Right lobe of liver (tissue), 6 donors: ENCODE results near the gene C3orf80. TPM values are rescaled to one million over a fixed set of nuclear protein-coding genes. Genes with fewer than 3 reads are reported as not detected.

Experiments used
- ATAC-seq, 4 donors: fragments of 200-7000 bp; cut with Tn5 transposase; one replicate each; pipeline ENCODE4 v1.9.1; 2020; ENCODE audit warnings: mild to moderate bottlenecking in 4 of 4, moderate library complexity in 4 of 4
- DNase-seq, 3 donors: peaks; one replicate each; pipeline ENCODE4 v3.0.0-alpha.2; 2020
- H3K27ac ChIP-seq, 3 donors: fragments of 200-600 bp; one replicate each; pipeline ENCODE4 v1.8.0; 2022
- H3K27me3 ChIP-seq, 2 donors: fragments of 200-600 bp; one replicate each; pipeline ENCODE4 v1.8.0; 2022
- H3K36me3 ChIP-seq, 4 donors: fragments of 200-600 bp; sonication (generic) in 1 of 4; one replicate each; pipeline versions ENCODE4 v1.5.1 to v1.8.0; 2017 to 2022; ENCODE audit warnings: control low read depth in 1 of 4
- H3K4me1 ChIP-seq, 4 donors: fragments of 200-600 bp; sonication (generic) in 1 of 4; one replicate each; pipeline versions ENCODE4 v1.5.1 to v1.8.0; 2017 to 2022; ENCODE audit warnings: control low read depth in 1 of 4
- H3K4me3 ChIP-seq, 3 donors: fragments of 200-600 bp; one replicate each; pipeline ENCODE4 v1.8.0; 2022
- H3K9me3 ChIP-seq, 4 donors: fragments of 200-600 bp; sonication (generic) in 1 of 4; one replicate each; pipeline versions ENCODE4 v1.5.1 to v1.8.0; 2017 to 2022; ENCODE audit warnings: control low read depth in 1 of 4
- POLR2A ChIP-seq: fragments of 450-650 bp; IDR thresholded peaks from one replicate; pipeline ENCODE4 v1.6.1; 2017; ENCODE audit warnings: antibody characterized with exemption, mild to moderate bottlenecking
- WGBS: methylation state at CpG from one replicate; pipeline ENCODE4 v1.1.6; 2018; ENCODE audit warnings: low coverage, low lambda C conversion rate; ENCODE audit not compliant: insufficient coverage; ENCODE audit errors: missing lambda C conversion rate; 5-methylcytosine and 5-hydroxymethylcytosine counted together
- intact Hi-C, 2 donors: fragments of 100-400 bp; cut with DNase I; formaldehyde crosslinking; loops; one replicate each; pipeline versions ENCODE4 v1.11.2 to v1.14.1; 2022
- total RNA-seq, 6 experiments: library from RNA; depleted of rRNA in 2 of 6; stranded (reverse); fragments of >200 nt in 2 of 6; fragmentation: NEBNext Ultra II Directional in 3 of 6; extraction: Animal tissue kit (Norgen Biotek cat#: 25700) in 3 of 6; gene quantifications; one replicate each; pipeline versions ENCODE4 v1.1.0 to v1.2.4, GENCODE V29; 2016 to 2023
- TF ChIP-seq, protein P1 (sequence below), 4 donors: fragments of 200-600 bp in 3 of 4; fragments of 450-650 bp in 1 of 4; IDR thresholded peaks; one replicate each; pipeline versions ENCODE4 v1.5.1 to v1.8.0; 2016 to 2022; ENCODE audit warnings: antibody characterized with exemption in 4 of 4, mild to moderate bottlenecking in 2 of 4
- donor health status: DM: no; HTN: yes; CAD: no.
- donor health status: DM: no; HTN: no; CAD: no.
- donor health status: DM: no; HTN: no; CAD: no.
- donor health status: DM: no; HTN: yes; CAD: no.
- donor health status: DM: no; HTN: yes; CAD: no.

The C3orf80 gene
- total RNA-seq, 6 experiments from 2014 or later, result 0.07 to 1.2 (median 0.88) TPM; not detected in 1

DNA sequence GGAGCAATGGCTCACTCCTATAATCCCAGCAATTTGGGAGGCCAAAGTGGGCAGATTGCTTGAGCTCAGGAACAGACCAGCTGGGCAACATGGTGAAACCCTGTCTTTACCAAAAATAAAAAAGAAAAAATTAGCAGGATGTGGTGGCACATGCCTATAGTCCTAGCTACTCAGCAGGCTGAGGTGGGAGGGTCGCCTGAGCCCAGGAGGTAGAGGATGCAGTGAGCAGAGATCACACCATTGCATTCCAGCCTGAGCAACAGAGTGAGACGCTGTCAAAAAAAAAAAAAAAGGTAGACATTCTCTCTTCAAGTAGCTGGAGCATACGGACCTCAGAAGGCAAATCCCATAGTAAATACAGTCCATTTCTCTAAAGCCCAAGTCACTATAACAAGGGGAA, 7.1 kb upstream of the C3orf80 start:
- no peaks in the 10 kb centered on the region for H3K9me3 ChIP-seq
- TF ChIP-seq, protein P1, sequence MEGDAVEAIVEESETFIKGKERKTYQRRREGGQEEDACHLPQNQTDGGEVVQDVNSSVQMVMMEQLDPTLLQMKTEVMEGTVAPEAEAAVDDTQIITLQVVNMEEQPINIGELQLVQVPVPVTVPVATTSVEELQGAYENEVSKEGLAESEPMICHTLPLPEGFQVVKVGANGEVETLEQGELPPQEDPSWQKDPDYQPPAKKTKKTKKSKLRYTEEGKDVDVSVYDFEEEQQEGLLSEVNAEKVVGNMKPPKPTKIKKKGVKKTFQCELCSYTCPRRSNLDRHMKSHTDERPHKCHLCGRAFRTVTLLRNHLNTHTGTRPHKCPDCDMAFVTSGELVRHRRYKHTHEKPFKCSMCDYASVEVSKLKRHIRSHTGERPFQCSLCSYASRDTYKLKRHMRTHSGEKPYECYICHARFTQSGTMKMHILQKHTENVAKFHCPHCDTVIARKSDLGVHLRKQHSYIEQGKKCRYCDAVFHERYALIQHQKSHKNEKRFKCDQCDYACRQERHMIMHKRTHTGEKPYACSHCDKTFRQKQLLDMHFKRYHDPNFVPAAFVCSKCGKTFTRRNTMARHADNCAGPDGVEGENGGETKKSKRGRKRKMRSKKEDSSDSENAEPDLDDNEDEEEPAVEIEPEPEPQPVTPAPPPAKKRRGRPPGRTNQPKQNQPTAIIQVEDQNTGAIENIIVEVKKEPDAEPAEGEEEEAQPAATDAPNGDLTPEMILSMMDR (IDR thresholded peaks at IDR 0.05), result no peak
- no peak for TF ChIP-seq POLR2A
- H3K4me3 ChIP-seq, result no peak overlapping the region
- WGBS, result 49% methylated on average over 3 of the region's 3 CpGs
- intact Hi-C loops, result no loop called here
- no peaks in the 10 kb centered on the region for H3K36me3 ChIP-seq
- H3K27me3 ChIP-seq, result no peaks in the 10 kb centered on the region
- H3K4me1 ChIP-seq, result no peaks in the 10 kb centered on the region
- DNase-seq (no peak), ATAC-seq (no peak)
- no peak overlapping the region for H3K27ac ChIP-seq

DNA sequence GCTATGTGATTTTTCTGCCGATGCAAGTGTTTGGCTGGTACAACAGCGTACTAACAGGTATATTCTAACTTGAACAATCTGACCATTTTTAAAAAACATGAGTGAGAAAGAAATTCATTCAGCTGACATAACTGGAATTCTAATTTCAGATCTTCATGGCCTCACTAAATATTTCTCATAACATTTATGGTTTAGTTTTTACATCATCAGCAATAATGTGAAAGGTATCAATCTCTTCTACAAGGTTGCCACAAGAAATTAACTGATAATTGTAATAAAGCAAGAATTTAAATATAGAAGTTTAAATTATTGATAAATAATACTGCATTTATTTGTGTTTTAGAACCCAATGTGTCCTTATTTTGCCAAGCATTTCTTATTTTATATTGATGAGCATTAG, 5.2 kb upstream of the C3orf80 start:
- Histone ChIP-seq H3K4me3 (no peak overlapping the region), H3K27ac (no peak overlapping the region), H3K4me1 (peaks cover 0 to 2% (median 0%) of the 10 kb centered on the region in 4 donors), H3K36me3 (no peaks in the 10 kb centered on the region), H3K9me3 (no peaks in the 10 kb centered on the region), H3K27me3 (no peaks in the 10 kb centered on the region)
- intact Hi-C loops, result no loop called here
- ATAC-seq (no peak), DNase-seq (no peak)
- WGBS, result 93% methylated on average over 2 of the region's 2 CpGs
- TF ChIP-seq, protein P1 (IDR thresholded peaks at IDR 0.05), result no peak
- TF ChIP-seq POLR2A, result no peak

DNA sequence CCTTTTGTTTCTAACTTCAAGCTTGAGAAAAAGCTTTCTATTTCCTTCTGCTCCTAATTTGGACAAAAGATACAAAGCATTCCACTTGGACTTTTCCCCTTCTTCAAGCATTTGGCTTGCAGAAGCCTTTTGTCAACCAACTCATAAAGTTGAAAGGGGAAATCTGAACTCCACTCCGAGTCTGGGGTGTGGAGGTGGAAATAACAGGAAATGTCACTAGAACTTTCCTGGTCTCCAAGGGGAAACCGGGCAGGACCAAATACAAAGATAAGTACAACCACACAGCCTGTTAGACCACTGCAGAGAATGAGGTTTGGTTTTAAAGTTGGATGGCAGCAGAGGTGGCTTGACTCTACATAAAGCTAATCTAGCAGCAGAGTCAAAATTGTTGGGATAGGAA, 4.2 kb upstream of the C3orf80 start:
- H3K4me1 ChIP-seq, result peaks cover 0 to 9% (median 0%) of the 10 kb centered on the region in 4 donors
- 40% methylated on average over 2 of the region's 2 CpGs for WGBS
- DNase-seq (no peak), ATAC-seq (no peak)
- H3K27me3 ChIP-seq, result no peaks in the 10 kb centered on the region
- intact Hi-C loops, result no loop called here
- H3K27ac ChIP-seq, result no peak overlapping the region
- TF ChIP-seq POLR2A, result no peak
- TF ChIP-seq, protein P1 (IDR thresholded peaks at IDR 0.05), result no peak
- no peak overlapping the region for H3K4me3 ChIP-seq
- no peaks in the 10 kb centered on the region for H3K9me3 ChIP-seq
- no peaks in the 10 kb centered on the region for H3K36me3 ChIP-seq

DNA sequence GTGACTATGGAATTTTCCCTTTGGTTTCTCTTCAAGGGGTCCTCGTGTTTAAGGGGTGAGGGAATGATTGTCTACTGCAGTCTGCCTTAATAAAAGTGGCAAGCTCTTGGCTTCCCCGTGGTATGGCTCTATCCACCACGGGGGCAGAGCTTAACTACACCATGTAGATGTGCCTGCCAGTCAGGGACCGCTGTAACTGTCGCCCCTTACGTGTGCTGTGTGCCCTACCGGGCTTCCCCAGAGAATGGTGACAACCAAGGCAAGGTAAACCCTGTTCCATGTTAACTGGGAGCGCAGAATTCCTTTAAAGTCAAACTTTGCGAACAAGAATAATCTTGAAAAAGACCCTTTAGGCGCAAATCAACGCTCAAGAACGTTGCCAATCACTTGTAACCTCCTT, 966 bp upstream of the C3orf80 start:
- no peaks in the 10 kb centered on the region for H3K36me3 ChIP-seq
- peaks cover 0 to 17% (median 2%) of the 10 kb centered on the region in 4 donors for H3K4me1 ChIP-seq
- no peak overlapping the region for H3K27ac ChIP-seq
- 18% methylated on average over 12 of the region's 12 CpGs for WGBS
- intact Hi-C loops, result no loop called here
- no peak for ATAC-seq
- H3K27me3 ChIP-seq, result peaks cover 0 to 5% of the 10 kb centered on the region in 2 donors
- TF ChIP-seq, protein P1 (IDR thresholded peaks at IDR 0.05), result no peak
- TF ChIP-seq POLR2A, result no peak
- H3K9me3 ChIP-seq, result no peaks in the 10 kb centered on the region
- no peak overlapping the region for H3K4me3 ChIP-seq
- DNase-seq, result no peak

DNA sequence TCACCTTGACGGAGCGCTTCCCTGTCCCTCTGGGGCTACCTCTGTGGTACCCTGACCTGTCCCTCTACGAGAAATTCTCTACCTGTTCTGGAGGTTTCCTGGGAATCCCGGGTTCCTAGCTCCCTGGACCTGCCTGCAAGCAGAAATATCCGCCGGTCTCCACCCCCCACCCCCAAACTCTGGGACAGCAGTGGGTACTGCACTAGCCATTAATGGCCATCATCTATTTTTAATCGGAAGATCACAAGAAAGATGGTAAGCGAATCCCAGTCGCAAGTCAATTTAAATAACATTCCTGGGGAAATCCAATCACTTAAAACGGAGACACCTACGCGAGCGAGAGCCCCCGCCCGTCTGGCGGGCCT, 429 bp upstream of the C3orf80 start:
- peaks cover 0 to 5% of the 10 kb centered on the region in 2 donors for H3K27me3 ChIP-seq
- peak overlapping the region; percentile 49 to 63 (median 58) for H3K4me3 ChIP-seq
- intact Hi-C loops, result no loop called here
- ATAC-seq (no peak), DNase-seq (no peak)
- H3K27ac ChIP-seq, result no peak overlapping the region
- no peaks in the 10 kb centered on the region for H3K9me3 ChIP-seq
- WGBS, result 10% methylated on average over 15 of the region's 16 CpGs
- peaks cover 0 to 17% (median 2%) of the 10 kb centered on the region in 4 donors for H3K4me1 ChIP-seq
- no peaks in the 10 kb centered on the region for H3K36me3 ChIP-seq
- TF ChIP-seq, protein P1 (IDR thresholded peaks at IDR 0.05), result no peak
- no peak for TF ChIP-seq POLR2A
